Upper lobe of left lung (tissue), 6 donors: ENCODE data around the gene TULP1. TPM values are rescaled to one million over a fixed set of nuclear protein-coding genes. Genes with fewer than 3 reads are reported as not detected.

ENCODE experiments used
- ATAC-seq, 2 donors: fragments of 200-7000 bp; cut with Tn5 transposase; one replicate each; pipeline ENCODE4 v1.9.1; 2022; ENCODE audit warnings: mild to moderate bottlenecking in 2 of 2, moderate library complexity in 2 of 2; ENCODE audit not compliant: low FRiP score in 2 of 2
- DNase-seq, 2 donors: peaks; one replicate each; pipeline ENCODE4 v3.0.0-alpha.2; 2019 to 2020
- H3K27ac ChIP-seq, 4 donors: fragments of 200-600 bp; sonication (generic); one replicate each; pipeline ENCODE4 v1.5.1; 2016 to 2019
- H3K27me3 ChIP-seq, 4 donors: fragments of 200-600 bp; sonication (generic); one replicate each; pipeline ENCODE4 v1.5.1; 2017 to 2019
- H3K36me3 ChIP-seq, 4 donors: fragments of 200-600 bp; sonication (generic); one replicate each; pipeline ENCODE4 v1.5.1; 2016 to 2019
- H3K4me1 ChIP-seq, 4 donors: fragments of 200-600 bp; sonication (generic); one replicate each; pipeline ENCODE4 v1.5.1; 2018 to 2019
- H3K4me3 ChIP-seq, 4 donors: fragments of 200-600 bp; sonication (generic); one replicate each; pipeline ENCODE4 v1.5.1; 2017 to 2019; ENCODE audit warnings: mild to moderate bottlenecking in 2 of 4, moderate library complexity in 1 of 4
- H3K9me3 ChIP-seq, 4 donors: fragments of 200-600 bp; sonication (generic); one replicate each; pipeline ENCODE4 v1.5.1; 2018 to 2019
- EP300 ChIP-seq, 4 donors: sonication (generic); formaldehyde crosslinking; IDR thresholded peaks; one replicate each; pipeline ENCODE4 v1.5.1; 2017; ENCODE audit warnings: antibody characterized with exemption in 4 of 4, control low read depth in 2 of 4
- POLR2A ChIP-seq, 4 donors: fragments of 450-650 bp; IDR thresholded peaks; one replicate each; pipeline ENCODE4 v1.5.1; 2016 to 2017; ENCODE audit warnings: antibody characterized with exemption in 4 of 4, mild to moderate bottlenecking in 2 of 4
- POLR2AphosphoS5 ChIP-seq, 2 donors: sonication (generic); formaldehyde crosslinking; IDR thresholded peaks; one replicate each; pipeline ENCODE4 v1.5.1; 2017; ENCODE audit warnings: antibody characterized with exemption in 2 of 2
- WGBS, 2 donors: methylation state at CpG; one replicate each; pipeline ENCODE4 v1.1.5; 2017 to 2018; 5-methylcytosine and 5-hydroxymethylcytosine counted together
- total RNA-seq, 6 donors: library from RNA; depleted of rRNA in 4 of 6; stranded (reverse); fragments of >200 nt in 4 of 6; gene quantifications; one replicate each; pipeline versions ENCODE4 v1.1.0 to v1.2.1, GENCODE V29; 2016 to 2021
- TF ChIP-seq, protein P1 (sequence below), 6 experiments: fragments of 450-650 bp in 4 of 6; fragments of 200-600 bp in 2 of 6; sonication (generic) in 2 of 6; IDR thresholded peaks; one replicate each; pipeline ENCODE4 v1.5.1; 2016 to 2019; ENCODE audit warnings: antibody characterized with exemption in 6 of 6
- donor health status: DM: no; HTN: no; CAD: no; lungs with moderate emphysema.
- donor health status: DM: no; HTN: yes; CAD: no; lungs with severe emphysema.

TULP1 gene
- total RNA-seq, 6 donors from 2014 or later = not detected

DNA sequence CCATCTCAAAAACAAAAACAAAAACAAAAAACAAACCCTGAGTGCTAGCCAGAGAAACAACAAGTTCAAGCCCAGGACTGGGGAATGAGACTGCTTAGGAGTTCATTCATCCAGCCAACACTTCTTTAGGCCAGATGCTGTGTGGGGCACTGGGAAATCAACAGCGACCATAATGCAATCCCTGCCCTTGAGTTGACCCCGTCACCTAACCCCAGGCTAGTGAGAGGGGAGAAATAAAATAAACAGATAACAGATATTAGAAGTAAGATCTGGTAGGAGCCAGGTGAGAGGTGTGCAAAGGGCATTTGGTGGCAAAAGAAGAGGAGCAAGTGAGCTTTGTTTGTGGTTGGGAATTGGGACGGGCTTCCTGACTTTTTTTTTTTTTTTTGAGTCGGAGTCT is 49.4 kb downstream of the TULP1 start:
- 90% methylated on average over 4 of the region's 4 CpGs for WGBS, 2 donors
- H3K27me3 ChIP-seq = no peaks in the 10 kb centered on the region
- H3K9me3 ChIP-seq = no peaks in the 10 kb centered on the region
- peaks cover 0 to 21% (median 8%) of the 10 kb centered on the region in 4 donors for H3K36me3 ChIP-seq
- H3K4me3 ChIP-seq = no peak overlapping the region
- H3K27ac ChIP-seq = no peak overlapping the region
- peaks cover 0 to 6% (median 4%) of the 10 kb centered on the region in 4 donors for H3K4me1 ChIP-seq
- no peak for DNase-seq
- TF ChIP-seq, protein P1, sequence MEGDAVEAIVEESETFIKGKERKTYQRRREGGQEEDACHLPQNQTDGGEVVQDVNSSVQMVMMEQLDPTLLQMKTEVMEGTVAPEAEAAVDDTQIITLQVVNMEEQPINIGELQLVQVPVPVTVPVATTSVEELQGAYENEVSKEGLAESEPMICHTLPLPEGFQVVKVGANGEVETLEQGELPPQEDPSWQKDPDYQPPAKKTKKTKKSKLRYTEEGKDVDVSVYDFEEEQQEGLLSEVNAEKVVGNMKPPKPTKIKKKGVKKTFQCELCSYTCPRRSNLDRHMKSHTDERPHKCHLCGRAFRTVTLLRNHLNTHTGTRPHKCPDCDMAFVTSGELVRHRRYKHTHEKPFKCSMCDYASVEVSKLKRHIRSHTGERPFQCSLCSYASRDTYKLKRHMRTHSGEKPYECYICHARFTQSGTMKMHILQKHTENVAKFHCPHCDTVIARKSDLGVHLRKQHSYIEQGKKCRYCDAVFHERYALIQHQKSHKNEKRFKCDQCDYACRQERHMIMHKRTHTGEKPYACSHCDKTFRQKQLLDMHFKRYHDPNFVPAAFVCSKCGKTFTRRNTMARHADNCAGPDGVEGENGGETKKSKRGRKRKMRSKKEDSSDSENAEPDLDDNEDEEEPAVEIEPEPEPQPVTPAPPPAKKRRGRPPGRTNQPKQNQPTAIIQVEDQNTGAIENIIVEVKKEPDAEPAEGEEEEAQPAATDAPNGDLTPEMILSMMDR (IDR thresholded peaks at IDR 0.05) = no peak
- TF ChIP-seq EP300 (IDR thresholded peaks at IDR 0.05) (no peak), POLR2AphosphoS5 (IDR thresholded peaks at IDR 0.05) (no peak), POLR2A (IDR thresholded peaks at IDR 0.05) (no peak)
- ATAC-seq = no peak

- H3K9me3 ChIP-seq = no peaks in the 10 kb centered on the region
- no peaks in the 10 kb centered on the region for H3K4me1 ChIP-seq
- DNase-seq (no peak), ATAC-seq (no peak)
- TF ChIP-seq POLR2A (IDR thresholded peaks at IDR 0.05) = no peak
- TF ChIP-seq, protein P1 (IDR thresholded peaks at IDR 0.05) = no peak
- no peak for TF ChIP-seq POLR2AphosphoS5 (IDR thresholded peaks at IDR 0.05)
- no peak for TF ChIP-seq EP300 (IDR thresholded peaks at IDR 0.05)
- H3K27ac ChIP-seq = no peak overlapping the region
- 89 to 90% methylated on average over 3 of the region's 3 CpGs for WGBS, 2 donors
- no peaks in the 10 kb centered on the region for H3K27me3 ChIP-seq
- H3K36me3 ChIP-seq = peaks cover 0 to 40% (median 13%) of the 10 kb centered on the region in 4 donors
- H3K4me3 ChIP-seq = no peak overlapping the region
These were observed 51.4 kb downstream of the TULP1 start for GRCh38 chr6:35461270-35461669.

DNA sequence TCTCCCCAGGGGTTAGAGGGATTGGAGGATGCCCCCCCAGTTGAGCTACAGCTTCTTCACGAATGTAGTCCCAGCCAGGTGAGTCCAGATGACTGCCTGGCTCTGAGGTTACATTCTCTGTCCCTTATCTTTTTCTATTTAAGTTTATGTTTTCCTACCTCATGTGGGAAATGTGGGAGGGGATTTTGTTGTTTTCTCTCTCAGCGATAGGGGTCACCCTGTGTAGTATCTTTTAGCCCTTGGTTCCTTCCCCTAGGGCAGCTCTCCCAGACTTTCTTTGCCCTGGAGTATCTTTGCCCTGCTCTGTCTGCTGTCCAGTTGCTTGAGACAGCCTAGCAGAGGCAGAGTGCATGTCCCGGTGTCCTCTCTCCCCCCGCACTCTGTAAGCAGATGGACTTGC is 54.8 kb downstream of the TULP1 start:
- peaks cover 10 to 19% (median 17%) of the 10 kb centered on the region in 4 donors for H3K4me1 ChIP-seq

DNA sequence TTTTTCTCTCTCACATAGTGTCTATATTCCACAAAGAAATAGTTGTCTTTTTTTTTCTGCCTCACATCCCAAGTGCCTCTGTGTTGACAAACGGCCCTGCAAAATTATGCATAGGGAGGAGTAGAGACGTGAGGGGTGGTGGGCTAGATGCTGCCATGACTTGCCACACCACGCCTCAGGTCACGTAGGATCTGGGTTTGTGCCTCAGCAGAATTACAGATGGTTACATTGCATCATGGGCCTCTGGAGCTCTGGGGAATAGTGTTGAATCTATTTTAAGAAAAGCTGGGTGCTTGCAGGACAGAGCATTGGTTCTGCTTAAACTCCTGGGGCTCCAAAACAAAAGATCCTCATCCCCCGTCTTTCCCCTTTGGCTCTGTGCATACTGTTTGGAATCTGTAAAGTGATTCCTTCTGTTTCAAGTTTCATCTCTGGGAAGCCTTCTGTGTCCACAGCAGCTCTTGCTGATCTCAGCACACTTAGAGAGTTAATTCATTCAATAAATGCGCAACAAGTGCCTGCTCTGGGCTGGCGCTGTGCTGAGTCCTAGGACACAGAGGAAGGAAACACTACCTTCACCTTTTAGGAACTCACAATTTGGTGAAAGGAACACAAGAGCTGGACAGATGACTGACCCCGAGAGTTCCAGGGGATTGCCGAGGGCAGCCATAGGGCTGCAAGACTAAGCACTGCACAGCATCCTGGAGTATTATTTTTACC is 58.1 kb downstream of the TULP1 start:
- Histone ChIP-seq H3K27ac (no peak overlapping the region), H3K4me1 (peaks cover 18 to 32% (median 31%) of the 10 kb centered on the region in 4 donors), H3K4me3 (no peak overlapping the region), H3K27me3 (no peaks in the 10 kb centered on the region), H3K9me3 (no peaks in the 10 kb centered on the region), H3K36me3 (peaks cover 0 to 39% (median 13%) of the 10 kb centered on the region in 4 donors)
- 78 to 83% methylated on average over 9 of the region's 9 CpGs for WGBS, 2 donors
- no peak for DNase-seq
- TF ChIP-seq EP300 (IDR thresholded peaks at IDR 0.05) (no peak), POLR2A (IDR thresholded peaks at IDR 0.05) (no peak), POLR2AphosphoS5 (IDR thresholded peaks at IDR 0.05) (no peak)
- TF ChIP-seq, protein P1 (IDR thresholded peaks at IDR 0.05) = no peak
- no peak for ATAC-seq

More for the DNA sequence above, 54.8 kb downstream of the TULP1 start:
- ATAC-seq (no peak), DNase-seq (no peak)
- Histone ChIP-seq H3K9me3 (no peaks in the 10 kb centered on the region), H3K27ac (no peak overlapping the region), H3K27me3 (no peaks in the 10 kb centered on the region), H3K4me3 (no peak overlapping the region), H3K36me3 (peaks cover 0 to 46% (median 17%) of the 10 kb centered on the region in 4 donors)
- 83 to 94% methylated on average over 4 of the region's 4 CpGs for WGBS, 2 donors
- TF ChIP-seq, protein P1 (IDR thresholded peaks at IDR 0.05) = no peak
- TF ChIP-seq POLR2A (IDR thresholded peaks at IDR 0.05) = no peak
- no peak for TF ChIP-seq POLR2AphosphoS5 (IDR thresholded peaks at IDR 0.05)

DNA sequence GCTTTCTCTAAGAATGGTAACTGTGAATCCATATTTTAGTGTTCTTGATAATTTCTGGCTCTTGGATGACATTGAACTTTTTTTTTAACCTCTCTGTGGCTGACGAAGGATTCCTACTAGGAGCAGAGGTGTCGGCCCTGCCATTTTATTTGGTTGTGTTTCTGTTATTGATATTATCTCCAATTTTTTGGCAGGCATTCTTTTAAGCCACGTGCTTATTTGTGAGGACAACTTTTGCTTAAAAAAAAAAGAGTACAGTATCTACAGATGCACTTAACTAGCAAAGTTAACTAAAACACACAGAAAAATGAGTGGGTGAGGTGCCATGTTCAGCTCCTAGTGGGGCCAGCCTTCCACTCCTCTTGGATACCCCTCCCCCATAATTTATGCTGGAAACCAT is 59.5 kb downstream of the TULP1 start:
- 15 to 30% methylated on average over 3 of the region's 3 CpGs for WGBS, 2 donors
- no peak for ATAC-seq
- Histone ChIP-seq H3K36me3 (peaks cover 0 to 28% (median 9%) of the 10 kb centered on the region in 4 donors), H3K4me1 (peaks cover 18 to 38% (median 31%) of the 10 kb centered on the region in 4 donors), H3K27ac (peak overlapping the region in 1 of 4 donors; percentile 86), H3K4me3 (peak overlapping the region in 3 of 4 donors; percentile 60 to 95 (median 87)), H3K9me3 (no peaks in the 10 kb centered on the region), H3K27me3 (no peaks in the 10 kb centered on the region)
- TF ChIP-seq POLR2AphosphoS5 (IDR thresholded peaks at IDR 0.05) = no peak
- DNase-seq = no peak
